ENCODE results near the gene ATL2.

DNA sequence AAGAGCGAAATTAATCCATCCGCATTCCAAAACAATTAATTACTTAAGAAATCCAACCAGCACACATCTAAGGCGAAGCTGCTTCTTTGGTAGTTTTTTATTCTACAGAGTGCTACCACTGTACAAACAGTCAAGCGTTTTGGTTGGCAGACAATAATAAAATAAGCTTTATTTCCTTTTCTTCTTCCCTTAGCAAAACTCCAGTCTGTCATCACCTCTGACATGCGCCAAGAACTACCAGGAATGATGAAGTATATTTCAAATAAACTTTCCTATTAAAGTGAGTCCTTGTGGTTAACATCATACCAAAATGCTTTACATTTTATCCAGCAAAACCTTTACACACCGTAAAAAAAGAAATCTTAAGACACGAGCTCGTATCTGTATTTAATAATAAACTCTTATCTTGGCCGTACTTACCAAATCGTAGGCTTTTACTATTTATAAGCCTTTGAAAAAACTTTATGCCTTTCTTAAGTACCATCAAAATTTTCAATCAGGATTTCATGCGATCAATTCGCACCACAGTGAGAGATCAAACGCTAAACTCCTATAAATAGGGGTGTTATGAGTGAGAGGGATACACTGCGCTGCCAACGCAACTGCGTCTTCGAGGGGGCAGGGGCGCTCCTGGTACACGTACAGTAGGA lies 1.3 kb downstream of the ATL2 start:
- TF ChIP-seq, protein P1, sequence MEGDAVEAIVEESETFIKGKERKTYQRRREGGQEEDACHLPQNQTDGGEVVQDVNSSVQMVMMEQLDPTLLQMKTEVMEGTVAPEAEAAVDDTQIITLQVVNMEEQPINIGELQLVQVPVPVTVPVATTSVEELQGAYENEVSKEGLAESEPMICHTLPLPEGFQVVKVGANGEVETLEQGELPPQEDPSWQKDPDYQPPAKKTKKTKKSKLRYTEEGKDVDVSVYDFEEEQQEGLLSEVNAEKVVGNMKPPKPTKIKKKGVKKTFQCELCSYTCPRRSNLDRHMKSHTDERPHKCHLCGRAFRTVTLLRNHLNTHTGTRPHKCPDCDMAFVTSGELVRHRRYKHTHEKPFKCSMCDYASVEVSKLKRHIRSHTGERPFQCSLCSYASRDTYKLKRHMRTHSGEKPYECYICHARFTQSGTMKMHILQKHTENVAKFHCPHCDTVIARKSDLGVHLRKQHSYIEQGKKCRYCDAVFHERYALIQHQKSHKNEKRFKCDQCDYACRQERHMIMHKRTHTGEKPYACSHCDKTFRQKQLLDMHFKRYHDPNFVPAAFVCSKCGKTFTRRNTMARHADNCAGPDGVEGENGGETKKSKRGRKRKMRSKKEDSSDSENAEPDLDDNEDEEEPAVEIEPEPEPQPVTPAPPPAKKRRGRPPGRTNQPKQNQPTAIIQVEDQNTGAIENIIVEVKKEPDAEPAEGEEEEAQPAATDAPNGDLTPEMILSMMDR (IDR thresholded peaks at IDR 0.05; ENCODE audit: borderline replicate concordance, extremely low read depth, low read length, poor library complexity, severe bottlenecking): no peak
- no peak for TF ChIP-seq EZH2 (IDR thresholded peaks at IDR 0.05; ENCODE audit: borderline replicate concordance, low read depth, low read length, severe bottlenecking)

All from DND-41 (cell line).